ENCODE data around the gene PCSK6. TPM values are rescaled to one million over a fixed set of nuclear protein-coding genes. Genes with fewer than 3 reads are reported as not detected.

PCSK6 gene
- total RNA-seq, 1 experiment from 2014 or later, result 10.6 TPM

- ATAC-seq (no peak), DNase-seq (ENCODE audit: low read depth, low spot score) (no peak)
- no peaks in the 10 kb centered on the region for H3K36me3 ChIP-seq (ENCODE audit: control insufficient read depth, insufficient read depth, low read length)
- intact Hi-C loops (cut with micrococcal nuclease; ENCODE audit: unreplicated experiment) (no loop called here), in situ Hi-C loops (cut with HindIII; ENCODE audit: low pct_unique_long_range_greater_than_20kb, low sequenced_read_pairs) (no loop called here)
- H3K27me3 ChIP-seq (ENCODE audit: control insufficient read depth, insufficient read depth, low read length), result no peaks in the 10 kb centered on the region
- no peak overlapping the region for H3K4me3 ChIP-seq (ENCODE audit: low read depth in 2 of 2, low read length in 2 of 2)
- H3K4me1 ChIP-seq (ENCODE audit: control insufficient read depth, insufficient read depth, low read length), result peaks cover 9% of the 10 kb centered on the region
- BruUV-seq (replicated peaks), result no TSS peak
- H3K9me3 ChIP-seq (ENCODE audit: control insufficient read depth, insufficient read depth, low read depth, low read length), result no peaks in the 10 kb centered on the region
- TF ChIP-seq REST (IDR thresholded peaks at IDR 0.05; ENCODE audit: insufficient read depth in 1 of 2, low read depth in 2 of 2, low read length in 1 of 2) (no peak), CTCF (IDR thresholded peaks at IDR 0.05) (no peak), TCF7L2 (IDR thresholded peaks at IDR 0.05; ENCODE audit: low read depth, low read length) (no peak), POLR2AphosphoS5 (IDR thresholded peaks at IDR 0.05; ENCODE audit: low read depth, low read length) (no peak), SIN3A (IDR thresholded peaks at IDR 0.05; ENCODE audit: borderline replicate concordance, insufficient read depth, low read depth, low read length) (no peak)
- ChIA-PET POLR2A (no interaction called here), CTCF (no interaction called here)
- no peak overlapping the region for H3K27ac ChIP-seq (ENCODE audit: low read length)
These were observed 50.1 kb downstream of the PCSK6 start for GRCh38 chr15:101439285-101439919.

GRCh38 chr15:101438482-101439284 is 50.8 kb downstream of the PCSK6 start:
- no peak for TF ChIP-seq CTCF (IDR thresholded peaks at IDR 0.05)
- TF ChIP-seq SIN3A (IDR thresholded peaks at IDR 0.05; ENCODE audit: borderline replicate concordance, insufficient read depth, low read depth, low read length), result no peak
- TF ChIP-seq TCF7L2 (IDR thresholded peaks at IDR 0.05; ENCODE audit: low read depth, low read length), result no peak
- no peak for TF ChIP-seq POLR2AphosphoS5 (IDR thresholded peaks at IDR 0.05; ENCODE audit: low read depth, low read length)
- TF ChIP-seq REST (IDR thresholded peaks at IDR 0.05; ENCODE audit: insufficient read depth in 1 of 2, low read depth in 2 of 2, low read length in 1 of 2), result no peak
- H3K4me3 ChIP-seq (ENCODE audit: low read depth in 2 of 2, low read length in 2 of 2), result no peak overlapping the region
- ChIA-PET CTCF (no interaction called here), POLR2A (interaction anchor here (0.6 kb wide), 1 partner anchor 135 kb away, joined by 3 read pairs; no protein-coding TSS in a partner anchor)
- H3K27ac ChIP-seq (ENCODE audit: low read length), result no peak overlapping the region
- no peaks in the 10 kb centered on the region for H3K27me3 ChIP-seq (ENCODE audit: control insufficient read depth, insufficient read depth, low read length)
- in situ Hi-C loops (cut with HindIII; ENCODE audit: low pct_unique_long_range_greater_than_20kb, low sequenced_read_pairs), result no loop called here
- H3K4me1 ChIP-seq (ENCODE audit: control insufficient read depth, insufficient read depth, low read length), result peaks cover 9% of the 10 kb centered on the region
- intact Hi-C loops (cut with micrococcal nuclease; ENCODE audit: unreplicated experiment), result no loop called here
- H3K36me3 ChIP-seq (ENCODE audit: control insufficient read depth, insufficient read depth, low read length), result no peaks in the 10 kb centered on the region
- no peak for ATAC-seq
- BruUV-seq (replicated peaks), result no TSS peak
- no peak for DNase-seq (ENCODE audit: low read depth, low spot score)
- no peaks in the 10 kb centered on the region for H3K9me3 ChIP-seq (ENCODE audit: control insufficient read depth, insufficient read depth, low read depth, low read length)

All from Panc1 (cell line).